Measurements from ENCODE around the gene IGLL1.

- TF ChIP-seq CTCF (IDR thresholded peaks at IDR 0.05; ENCODE audit: poor library complexity) (no peak), EZH2phosphoT487 (IDR thresholded peaks at IDR 0.05; ENCODE audit: low read depth, severe bottlenecking, unreplicated experiment) (no peak), EZH2 (IDR thresholded peaks at IDR 0.05; ENCODE audit: borderline replicate concordance) (no peak)
These were observed 29.9 kb downstream of the IGLL1 start for GRCh38 chr22:23550049-23550650.
